DND-41 (cell line): ENCODE measurements around the gene MDP1.

Experiments
- ATAC-seq: fragments of 200-7000 bp; cut with Tn5 transposase; 3 replicates; pipeline ENCODE4 v1.9.1; 2021; ENCODE audit warnings: low read depth; ENCODE audit not compliant: insufficient read depth
- DNase-seq: peaks from one replicate; pipeline ENCODE4 v3.0.0-alpha.2; 2020
- H2AFZ ChIP-seq: 2 replicates; pipeline ENCODE4 v1.6.0; 2012; ENCODE audit warnings: low read depth, low read length
- H3K27ac ChIP-seq: 2 replicates; pipeline ENCODE4 v1.5.1; 2012; ENCODE audit warnings: low read length, inconsistent platforms
- H3K27me3 ChIP-seq: fragments of 200-600 bp; sonication (generic); 2 replicates; pipeline ENCODE4 v1.6.0; 2012; ENCODE audit warnings: low read length, mild to moderate bottlenecking, inconsistent platforms; ENCODE audit not compliant: insufficient read depth, poor library complexity
- H3K36me3 ChIP-seq: 2 replicates; pipeline ENCODE4 v1.5.1; 2012; ENCODE audit warnings: low read length, inconsistent platforms; ENCODE audit not compliant: insufficient read depth
- H3K4me1 ChIP-seq: 2 replicates; pipeline ENCODE4 v1.5.1; 2012; ENCODE audit warnings: mild to moderate bottlenecking, low read length; ENCODE audit not compliant: insufficient read depth
- H3K4me2 ChIP-seq: 2 replicates; pipeline ENCODE4 v1.6.0; 2012; ENCODE audit warnings: mild to moderate bottlenecking, moderate library complexity, low read length, inconsistent platforms; ENCODE audit not compliant: insufficient read depth
- H3K4me3 ChIP-seq, 2 experiments: fragments of 200-600 bp in 1 of 2; shearing (Covaris generic) in 1 of 2; 2 replicates each; pipeline ENCODE4 v1.5.1; 2012 to 2016; ENCODE audit warnings: inconsistent platforms in 2 of 2, low read length in 2 of 2, mild to moderate bottlenecking in 2 of 2, low read depth in 1 of 2, moderate library complexity in 1 of 2
- H3K79me2 ChIP-seq: 2 replicates; pipeline ENCODE4 v1.6.0; 2012; ENCODE audit warnings: low read length, inconsistent platforms; ENCODE audit not compliant: insufficient read depth
- H3K9ac ChIP-seq: 2 replicates; pipeline ENCODE4 v1.6.0; 2012; ENCODE audit warnings: low read depth, mild to moderate bottlenecking, inconsistent platforms, low read length, moderate library complexity
- H3K9me3 ChIP-seq: 2 replicates; pipeline ENCODE4 v1.5.1; 2012; ENCODE audit warnings: low read length, moderate library complexity, mild to moderate bottlenecking, inconsistent platforms; ENCODE audit not compliant: insufficient read depth, severe bottlenecking
- H4K20me1 ChIP-seq: 2 replicates; pipeline ENCODE4 v1.6.0; 2012; ENCODE audit warnings: low read length; ENCODE audit not compliant: insufficient read depth
- EZH2 ChIP-seq: IDR thresholded peaks from 3 replicates; pipeline ENCODE4 v1.6.1; 2012; ENCODE audit warnings: borderline replicate concordance, low read depth, mild to moderate bottlenecking, moderate library complexity, low read length, inconsistent platforms; ENCODE audit not compliant: severe bottlenecking
- TF ChIP-seq, protein P1 (sequence below): IDR thresholded peaks from 2 replicates; pipeline ENCODE4 v1.5.1; 2012; ENCODE audit warnings: borderline replicate concordance, low read length, moderate library complexity, mild to moderate bottlenecking; ENCODE audit not compliant: poor library complexity, severe bottlenecking; ENCODE audit errors: extremely low read depth

The MDP1 gene

DNA sequence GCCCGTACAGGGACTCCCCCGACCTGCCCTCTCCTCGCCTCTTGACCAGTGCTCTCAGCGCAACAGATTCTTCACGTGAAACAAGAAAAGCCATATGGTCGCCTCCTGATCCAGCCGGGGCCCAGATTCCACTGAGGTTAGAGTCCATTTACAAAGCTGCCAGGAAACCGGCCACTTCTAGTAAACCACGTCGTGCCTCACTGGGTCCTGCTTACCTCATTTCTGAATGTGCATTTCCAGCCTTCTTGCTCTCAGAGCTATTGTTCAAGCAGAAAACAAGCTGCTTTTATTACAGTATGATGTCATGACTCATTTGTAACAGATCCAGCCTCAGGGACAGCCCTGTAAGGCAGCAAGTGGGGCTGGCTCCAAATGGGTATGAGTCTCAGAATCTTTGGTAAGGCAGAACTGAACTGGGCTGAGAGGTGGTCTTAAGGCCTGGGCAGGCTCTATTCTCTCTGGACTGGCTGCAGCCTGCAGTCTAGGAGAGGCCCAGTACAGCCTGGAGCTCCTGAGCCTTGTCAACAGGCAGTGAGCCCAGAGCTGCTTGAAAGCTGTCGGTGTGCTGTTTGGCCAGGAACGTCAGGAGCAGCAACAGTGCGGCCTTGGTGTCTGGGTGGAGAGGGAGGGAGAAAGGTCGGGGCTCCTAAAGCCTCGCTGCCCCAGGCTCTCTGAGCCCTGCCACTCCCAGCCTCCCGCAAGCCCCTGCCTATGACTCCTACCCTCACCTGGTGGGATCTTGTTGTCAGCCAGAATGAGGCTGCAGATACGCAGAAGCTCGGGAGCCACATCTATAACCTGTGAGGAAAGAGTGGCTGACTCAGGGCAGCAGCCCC lies 35.7 kb downstream of the MDP1 start:
- Histone ChIP-seq H2AFZ (no peak overlapping the region), H3K79me2 (no peaks in the 10 kb centered on the region), H3K27ac (no peak overlapping the region), H4K20me1 (peaks cover 14% of the 10 kb centered on the region; the same call in 1 of the 2 replicates), H3K36me3 (peaks cover 69% of the 10 kb centered on the region), H3K4me2 (no peak overlapping the region), H3K9ac (no peak overlapping the region), H3K4me1 (no peaks in the 10 kb centered on the region; the same call in 1 of the 2 replicates), H3K4me3 (no peak overlapping the region), H3K9me3 (no peaks in the 10 kb centered on the region), H3K27me3 (no peaks in the 10 kb centered on the region)
- no peak for ATAC-seq
- no peak for TF ChIP-seq EZH2
- TF ChIP-seq, protein P1, sequence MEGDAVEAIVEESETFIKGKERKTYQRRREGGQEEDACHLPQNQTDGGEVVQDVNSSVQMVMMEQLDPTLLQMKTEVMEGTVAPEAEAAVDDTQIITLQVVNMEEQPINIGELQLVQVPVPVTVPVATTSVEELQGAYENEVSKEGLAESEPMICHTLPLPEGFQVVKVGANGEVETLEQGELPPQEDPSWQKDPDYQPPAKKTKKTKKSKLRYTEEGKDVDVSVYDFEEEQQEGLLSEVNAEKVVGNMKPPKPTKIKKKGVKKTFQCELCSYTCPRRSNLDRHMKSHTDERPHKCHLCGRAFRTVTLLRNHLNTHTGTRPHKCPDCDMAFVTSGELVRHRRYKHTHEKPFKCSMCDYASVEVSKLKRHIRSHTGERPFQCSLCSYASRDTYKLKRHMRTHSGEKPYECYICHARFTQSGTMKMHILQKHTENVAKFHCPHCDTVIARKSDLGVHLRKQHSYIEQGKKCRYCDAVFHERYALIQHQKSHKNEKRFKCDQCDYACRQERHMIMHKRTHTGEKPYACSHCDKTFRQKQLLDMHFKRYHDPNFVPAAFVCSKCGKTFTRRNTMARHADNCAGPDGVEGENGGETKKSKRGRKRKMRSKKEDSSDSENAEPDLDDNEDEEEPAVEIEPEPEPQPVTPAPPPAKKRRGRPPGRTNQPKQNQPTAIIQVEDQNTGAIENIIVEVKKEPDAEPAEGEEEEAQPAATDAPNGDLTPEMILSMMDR, result no peak
- DNase-seq, result no peak

DNA sequence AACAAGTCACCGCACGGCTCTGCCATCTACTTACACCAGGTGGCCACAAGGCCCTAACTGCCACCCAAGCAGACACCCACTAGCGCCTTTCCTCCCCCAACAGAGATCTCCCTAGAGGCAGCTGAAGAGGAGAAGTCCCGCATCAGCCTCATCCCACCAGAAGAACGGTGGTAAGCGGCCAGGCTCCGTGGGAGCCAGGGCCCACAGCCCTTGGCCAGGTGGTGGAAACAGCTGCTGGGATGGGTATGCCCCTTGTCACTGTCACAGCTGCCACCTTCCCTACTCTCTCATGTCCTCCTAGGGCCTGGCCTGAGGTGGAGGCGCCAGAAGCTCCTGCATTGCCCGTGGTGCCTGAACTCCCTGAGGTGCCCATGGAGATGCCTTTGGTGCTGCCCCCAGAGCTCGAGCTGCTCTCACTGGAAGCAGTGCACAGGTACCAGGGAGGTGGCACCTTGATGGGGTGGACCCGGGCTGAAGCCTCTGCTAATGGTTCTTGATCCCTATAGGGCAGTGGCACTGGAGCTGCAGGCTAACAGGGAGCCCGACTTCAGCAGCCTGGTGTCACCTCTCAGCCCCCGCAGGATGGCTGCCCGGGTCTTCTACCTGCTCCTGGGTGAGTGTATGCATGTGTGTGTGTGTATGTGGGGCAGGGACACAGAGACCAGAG lies 36.4 kb downstream of the MDP1 start:
- H4K20me1 ChIP-seq, result peaks cover 14% of the 10 kb centered on the region; the same call in 1 of the 2 replicates
- ATAC-seq (peak; percentile 22; the same call in 1 of the 3 replicates), DNase-seq (no peak)
- no peaks in the 10 kb centered on the region for H3K27me3 ChIP-seq
- H3K27ac ChIP-seq, result no peak overlapping the region
- no peak overlapping the region for H3K4me3 ChIP-seq
- no peak overlapping the region for H2AFZ ChIP-seq
- no peak overlapping the region for H3K9ac ChIP-seq
- TF ChIP-seq EZH2, result no peak
- TF ChIP-seq, protein P1, result no peak
- H3K36me3 ChIP-seq, result peaks cover 61% of the 10 kb centered on the region
- H3K79me2 ChIP-seq, result no peaks in the 10 kb centered on the region
- no peaks in the 10 kb centered on the region for H3K9me3 ChIP-seq
- H3K4me2 ChIP-seq, result no peak overlapping the region
- no peaks in the 10 kb centered on the region; the same call in 1 of the 2 replicates for H3K4me1 ChIP-seq

DNA sequence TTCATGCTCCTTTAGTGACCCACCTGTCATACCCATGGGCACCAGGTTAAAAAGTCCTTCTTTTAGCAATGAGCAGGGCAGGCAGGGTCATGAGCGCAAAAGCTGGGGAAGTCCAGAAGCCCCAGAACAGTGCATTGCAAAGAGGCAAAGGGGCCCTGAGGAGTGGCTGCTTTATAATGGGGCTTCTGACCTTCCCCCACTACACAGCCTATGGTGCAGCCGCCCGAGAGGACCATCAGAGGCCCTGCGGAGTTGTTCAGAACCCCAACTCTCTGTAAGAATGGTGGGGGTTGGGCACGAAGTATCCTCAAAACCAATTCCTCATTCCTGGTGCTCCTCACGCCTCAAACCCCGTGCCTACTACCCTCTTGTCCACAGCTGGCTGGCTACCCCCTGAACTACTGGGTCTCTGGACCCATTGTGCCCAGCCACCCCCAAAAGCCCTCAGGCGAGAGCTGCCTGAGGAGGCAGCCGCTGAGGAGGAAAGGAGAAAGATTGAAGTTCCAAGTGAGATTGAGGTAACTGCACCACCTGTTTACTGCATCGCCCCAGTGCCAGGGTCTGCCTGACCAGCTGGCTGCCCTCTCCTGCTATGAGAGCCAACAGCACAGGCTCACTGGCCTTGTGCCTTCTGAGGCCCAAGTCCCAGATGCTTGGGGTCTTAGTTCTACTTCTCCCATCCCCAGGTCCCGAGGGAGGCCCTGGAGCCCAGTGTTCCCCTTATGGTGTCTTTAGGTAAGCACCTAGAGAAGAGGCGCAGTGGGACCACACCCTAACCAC lies 37.3 kb downstream of the MDP1 start:
- DNase-seq, result no peak
- H3K27me3 ChIP-seq, result no peaks in the 10 kb centered on the region
- no peak for ATAC-seq
- H3K27ac ChIP-seq, result no peak overlapping the region
- TF ChIP-seq, protein P1, result no peak
- no peak for TF ChIP-seq EZH2
- no peak overlapping the region for H3K4me3 ChIP-seq
- no peaks in the 10 kb centered on the region for H3K79me2 ChIP-seq
- no peaks in the 10 kb centered on the region for H3K9me3 ChIP-seq
- H3K4me1 ChIP-seq, result no peaks in the 10 kb centered on the region
- H3K4me2 ChIP-seq, result no peak overlapping the region
- H3K36me3 ChIP-seq, result peaks cover 53% of the 10 kb centered on the region
- H3K9ac ChIP-seq, result no peak overlapping the region
- H4K20me1 ChIP-seq, result peaks cover 14% of the 10 kb centered on the region; the same call in 1 of the 2 replicates
- no peak overlapping the region for H2AFZ ChIP-seq
